Mesendoderm (in vitro differentiated cells): ENCODE results near the gene SURF4.

Experiments
- DNase-seq: peaks from one replicate; pipeline ENCODE4 v3.0.0; 2013
- H2AK5ac ChIP-seq: 2 replicates; pipeline ENCODE4 v1.6.1; 2013; ENCODE audit warnings: low read length, inconsistent platforms
- H2BK120ac ChIP-seq: 2 replicates; pipeline ENCODE4 v1.6.1; 2013; ENCODE audit warnings: low read depth, mild to moderate bottlenecking, low read length, moderate library complexity, mixed read lengths
- H2BK15ac ChIP-seq: replicated peaks from 2 replicates; pipeline ENCODE4 v1.6.1; 2013; ENCODE audit warnings: low read depth, mild to moderate bottlenecking, moderate library complexity
- H2BK5ac ChIP-seq: 2 replicates; pipeline ENCODE4 v1.6.1; 2013; ENCODE audit warnings: low read length, inconsistent platforms
- H3K18ac ChIP-seq: 2 replicates; pipeline ENCODE4 v1.6.1; 2013; ENCODE audit warnings: mild to moderate bottlenecking, low read length, mixed read lengths
- H3K23ac ChIP-seq: one replicate; pipeline ENCODE4 v1.6.1; 2013; ENCODE audit warnings: low read length
- H3K27ac ChIP-seq: 2 replicates; pipeline ENCODE4 v1.5.1; 2013; ENCODE audit warnings: low read depth, mild to moderate bottlenecking, inconsistent platforms, low read length, moderate library complexity
- H3K27me3 ChIP-seq: 2 replicates; pipeline ENCODE4 v1.6.1; 2013; ENCODE audit warnings: low read length, control low read depth, mild to moderate bottlenecking, inconsistent platforms; ENCODE audit not compliant: insufficient read depth, poor library complexity
- H3K36me3 ChIP-seq: 2 replicates; pipeline ENCODE4 v1.6.1; 2013; ENCODE audit warnings: low read length, inconsistent platforms; ENCODE audit not compliant: control insufficient read depth, insufficient read depth
- H3K4ac ChIP-seq: one replicate; pipeline ENCODE4 v1.6.1; 2013; ENCODE audit warnings: low read depth, mild to moderate bottlenecking, low read length, moderate library complexity
- H3K4me1 ChIP-seq: 2 replicates; pipeline ENCODE4 v1.6.1; 2013; ENCODE audit warnings: low read depth, low read length, inconsistent platforms; ENCODE audit not compliant: control insufficient read depth
- H3K4me2 ChIP-seq: 2 replicates; pipeline ENCODE4 v1.6.1; 2013; ENCODE audit warnings: low read length
- H3K4me3 ChIP-seq: 2 replicates; pipeline ENCODE4 v1.5.1; 2013; ENCODE audit warnings: mild to moderate bottlenecking, low read length
- H3K56ac ChIP-seq: one replicate; pipeline ENCODE4 v1.6.1; 2013; ENCODE audit warnings: low read length
- H3K79me1 ChIP-seq: 2 replicates; pipeline ENCODE4 v1.6.1; 2013; ENCODE audit warnings: low read length, inconsistent platforms
- H3K79me2 ChIP-seq: 2 replicates; pipeline ENCODE4 v1.6.1; 2013; ENCODE audit warnings: mild to moderate bottlenecking, low read length; ENCODE audit not compliant: control insufficient read depth, insufficient read depth
- H3K9ac ChIP-seq: 2 replicates; pipeline ENCODE4 v1.6.1; 2013; ENCODE audit warnings: low read length, inconsistent platforms
- H4K5ac ChIP-seq: one replicate; pipeline ENCODE4 v1.6.1; 2013; ENCODE audit warnings: low read length
- H4K8ac ChIP-seq: one replicate; pipeline ENCODE4 v1.6.1; 2013; ENCODE audit warnings: low read depth, mild to moderate bottlenecking, control low read depth, low read length, moderate library complexity
- WGBS: extraction: QIAGEN DNeasy Blood & Tissue Kit; methylation state at CpG from one replicate; pipeline ENCODE4 v1.1.7; 2013; ENCODE audit warnings: low lambda C conversion rate, missing lambda C conversion rate; ENCODE audit not compliant: insufficient coverage; ENCODE audit errors: extremely low coverage; 5-methylcytosine and 5-hydroxymethylcytosine counted together

Gene SURF4

DNA sequence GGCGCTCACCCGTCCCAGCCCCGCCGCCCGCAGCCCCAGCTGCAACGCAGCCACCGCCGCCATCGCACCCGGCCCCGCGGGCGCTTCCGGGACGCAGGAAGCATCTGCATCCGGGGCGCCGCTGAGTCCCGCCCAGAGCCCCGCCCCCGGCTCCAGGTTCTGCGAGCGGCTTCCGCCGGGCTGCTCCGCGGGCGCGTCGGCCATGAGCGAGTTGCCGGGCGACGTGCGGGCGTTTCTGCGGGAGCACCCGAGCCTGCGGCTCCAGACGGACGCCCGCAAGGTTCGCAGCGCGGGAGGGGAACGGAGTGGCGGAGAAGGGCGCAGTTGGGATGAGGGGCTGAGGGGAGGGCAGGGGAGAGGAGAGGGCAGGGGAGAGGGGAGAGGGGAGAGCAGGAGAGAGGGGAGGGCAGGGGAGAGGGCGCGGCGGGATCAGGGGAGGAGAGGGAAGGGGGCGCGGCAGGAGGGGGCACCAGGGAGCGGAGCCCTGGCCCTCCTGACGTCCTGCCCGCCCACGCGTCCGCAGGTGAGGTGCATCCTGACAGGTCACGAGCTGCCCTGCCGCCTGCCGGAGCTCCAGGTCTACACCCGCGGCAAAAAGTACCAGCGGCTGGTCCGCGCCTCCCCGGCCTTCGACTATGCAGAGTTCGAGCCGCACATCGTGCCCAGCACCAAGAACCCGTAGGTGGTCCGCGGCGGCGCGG lies 19.3 kb downstream of the SURF4 start, which contains the start of the genes SURF1 and SURF2:
Gene SURF1, minus strand, starts transcription at position 97 of the 701 bp plus-strand sequence. Its CDS starts 34 bp downstream, at position 63.
Gene SURF2, plus strand, starts transcription at position 160 of the 701 bp plus-strand sequence. Its CDS starts 43 bp downstream, at position 203.
- peaks cover 7% of the 10 kb centered on the region for H3K79me2 ChIP-seq
- DNase-seq, result peak; percentile 88

DNA sequence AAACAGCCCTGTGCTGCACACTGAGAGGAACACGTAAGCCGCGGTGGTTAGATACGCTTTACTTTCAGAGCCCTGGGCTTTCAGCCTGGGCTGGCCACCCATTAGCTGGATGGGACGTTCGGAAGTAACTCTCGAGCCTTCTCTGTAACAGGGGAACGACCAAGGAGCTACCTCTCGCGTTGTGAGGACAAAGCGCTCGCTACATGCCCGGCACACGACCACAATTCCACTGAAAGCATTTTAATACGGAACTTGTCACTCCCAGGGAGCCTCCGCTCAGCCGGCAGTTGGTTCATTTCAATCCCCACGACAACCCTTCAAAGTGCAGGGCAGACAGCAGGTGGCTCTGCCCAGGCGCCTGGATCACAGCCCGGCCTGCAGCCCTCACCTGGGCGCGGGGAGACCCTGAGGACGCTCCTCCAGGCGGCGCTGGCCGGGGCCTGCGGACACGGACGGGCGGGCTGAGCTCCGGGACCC lies 19.9 kb downstream of the SURF4 start:
- DNase-seq, result peak; percentile 57

More for the DNA sequence above, 19.3 kb downstream of the SURF4 start, which contains the start of the genes SURF1 and SURF2:
- Histone ChIP-seq H3K27ac (no peak within 1 kb of the TSS), H4K5ac (no peak within 1 kb of the TSS), H2AK5ac (peak within 1 kb of the TSS; percentile 43), H3K36me3 (peaks cover 15% of the 10 kb centered on the region), H4K8ac (no peak within 1 kb of the TSS), H3K4me2 (peak within 1 kb of the TSS; percentile 81), H3K27me3 (no peaks in the 10 kb centered on the region), H3K23ac (no peak within 1 kb of the TSS), H3K4ac (no peak within 1 kb of the TSS), H3K4me1 (peaks cover 2% of the 10 kb centered on the region), H3K56ac (peak within 1 kb of the TSS; percentile 98), H3K9ac (peak within 1 kb of the TSS; percentile 88), H2BK120ac (no peak within 1 kb of the TSS), H2BK15ac (no peak within 1 kb of the TSS), H3K18ac (peak within 1 kb of the TSS; percentile 72), H2BK5ac (no peak within 1 kb of the TSS), H3K79me1 (peaks cover 15% of the 10 kb centered on the region), H3K4me3 (peak within 1 kb of the TSS; percentile 94)
- no CpG with 5 or more reads among the region's 78 CpGs for WGBS

DNA sequence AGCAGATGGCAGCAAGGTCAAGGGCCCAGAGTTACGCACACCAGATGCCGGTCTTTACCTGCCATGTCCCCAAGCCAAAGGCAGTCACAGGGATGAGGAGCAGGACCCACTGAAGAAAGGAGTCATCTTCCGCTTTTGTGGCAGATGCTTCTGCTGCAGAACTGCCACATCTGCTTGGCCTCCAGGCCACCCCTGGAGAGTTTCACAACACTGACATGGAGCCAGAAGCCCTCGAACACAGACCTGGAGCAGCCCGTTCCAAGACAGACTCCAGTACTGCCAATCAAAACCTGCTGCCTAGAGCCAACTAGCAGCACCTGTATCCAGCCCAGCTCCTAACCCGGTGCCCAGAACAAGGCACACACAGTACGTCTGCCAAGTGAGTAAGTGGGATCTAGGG lies 21.1 kb downstream of the SURF4 start:
- no CpG with 5 or more reads among the region's 7 CpGs for WGBS
- Histone ChIP-seq H3K4me3 (no peak overlapping the region), H2BK5ac (no peak overlapping the region), H2BK120ac (no peak overlapping the region), H3K23ac (no peak overlapping the region), H3K18ac (no peak overlapping the region), H3K4me1 (peaks cover 2% of the 10 kb centered on the region), H3K36me3 (peaks cover 18% of the 10 kb centered on the region), H3K56ac (no peak overlapping the region), H2BK15ac (no peak overlapping the region), H3K27ac (no peak overlapping the region), H3K79me2 (peaks cover 12% of the 10 kb centered on the region), H3K9ac (no peak overlapping the region), H4K8ac (no peak overlapping the region), H2AK5ac (no peak overlapping the region), H4K5ac (no peak overlapping the region), H3K4me2 (no peak overlapping the region), H3K27me3 (no peaks in the 10 kb centered on the region), H3K79me1 (peaks cover 22% of the 10 kb centered on the region), H3K4ac (no peak overlapping the region)
- no peak for DNase-seq

More for the DNA sequence above, 19.9 kb downstream of the SURF4 start:
- Histone ChIP-seq H3K79me2 (peaks cover 7% of the 10 kb centered on the region), H4K8ac (no peak overlapping the region), H3K4me3 (peak overlapping the region; percentile 94), H3K23ac (no peak overlapping the region), H2BK120ac (no peak overlapping the region), H3K79me1 (peaks cover 15% of the 10 kb centered on the region), H3K4me1 (peaks cover 2% of the 10 kb centered on the region), H3K18ac (peak overlapping the region; percentile 54), H2BK5ac (no peak overlapping the region), H2BK15ac (no peak overlapping the region), H3K56ac (peak overlapping the region; percentile 92), H3K27ac (no peak overlapping the region), H3K9ac (peak overlapping the region; percentile 87), H3K4ac (no peak overlapping the region), H2AK5ac (peak overlapping the region; percentile 43), H3K27me3 (no peaks in the 10 kb centered on the region), H4K5ac (no peak overlapping the region), H3K36me3 (peaks cover 14% of the 10 kb centered on the region), H3K4me2 (peak overlapping the region; percentile 81)
- WGBS, result no CpG with 5 or more reads among the region's 31 CpGs

DNA sequence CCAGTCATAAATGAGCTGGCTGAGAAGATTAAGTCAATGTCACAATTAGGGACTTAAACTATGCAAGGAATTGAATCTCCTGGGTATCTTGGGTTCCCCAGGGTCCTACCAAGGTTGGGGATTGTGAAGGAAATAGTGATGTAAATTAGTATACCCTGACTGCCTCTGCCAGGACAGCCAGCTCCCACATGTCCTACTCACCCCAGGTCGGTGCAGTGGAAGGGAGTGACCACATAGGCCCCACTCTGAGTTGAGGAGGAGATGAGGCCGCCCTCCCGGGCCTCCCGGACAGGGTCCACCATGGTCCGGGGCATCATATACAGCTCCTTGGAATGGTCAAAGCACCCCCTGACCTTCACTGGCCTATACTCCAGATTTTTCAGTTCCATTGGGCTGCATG lies 22.3 kb downstream of the SURF4 start:
- Histone ChIP-seq H4K5ac (no peak overlapping the region), H3K4me2 (no peak overlapping the region), H3K79me2 (peaks cover 24% of the 10 kb centered on the region), H3K79me1 (peaks cover 24% of the 10 kb centered on the region), H3K4me3 (no peak overlapping the region), H3K18ac (no peak overlapping the region), H4K8ac (no peak overlapping the region), H3K27ac (no peak overlapping the region), H3K23ac (no peak overlapping the region), H3K4ac (no peak overlapping the region), H3K9ac (no peak overlapping the region), H3K27me3 (no peaks in the 10 kb centered on the region), H2BK5ac (no peak overlapping the region), H2AK5ac (no peak overlapping the region), H3K56ac (no peak overlapping the region), H3K36me3 (peaks cover 21% of the 10 kb centered on the region), H3K4me1 (peaks cover 2% of the 10 kb centered on the region), H2BK120ac (no peak overlapping the region), H2BK15ac (no peak overlapping the region)
- no peak for DNase-seq
- no CpG with 5 or more reads among the region's 5 CpGs for WGBS

DNA sequence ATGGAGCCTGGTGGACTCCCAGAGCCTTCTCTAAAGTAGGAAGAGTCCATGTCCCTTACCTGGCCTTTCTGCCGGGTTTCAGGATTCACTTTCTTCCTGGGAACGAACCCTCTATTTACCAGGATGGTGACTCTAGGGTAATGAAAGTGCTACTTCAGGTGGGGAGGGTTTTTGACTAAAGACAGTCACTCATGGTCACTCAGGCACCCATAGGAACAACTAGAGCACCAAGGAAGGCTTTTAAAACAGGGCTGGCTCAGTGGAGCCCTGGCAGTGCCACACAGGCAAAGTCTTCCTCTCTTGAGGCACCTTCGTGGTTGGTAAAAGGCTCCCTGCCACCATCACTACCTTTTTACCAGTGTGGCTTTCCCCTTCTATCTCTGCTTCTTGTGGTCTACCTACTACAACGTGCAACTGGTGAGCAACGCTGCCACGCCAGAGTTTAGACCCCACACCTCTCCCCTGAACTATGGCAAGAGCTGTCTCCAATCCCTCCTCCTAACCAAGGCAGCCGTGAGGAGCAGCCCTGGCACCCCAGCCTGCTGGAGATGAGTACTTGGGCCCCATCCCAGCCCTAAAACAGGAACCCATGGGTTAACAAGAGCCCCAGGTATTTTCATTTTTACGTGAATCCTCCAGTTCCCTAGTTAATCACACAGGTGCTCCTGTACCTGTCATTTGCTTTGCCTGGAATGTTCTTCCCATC lies 23.1 kb downstream of the SURF4 start:
- Histone ChIP-seq H3K27ac (no peak overlapping the region), H3K79me1 (peaks cover 19% of the 10 kb centered on the region), H2AK5ac (no peak overlapping the region), H2BK15ac (no peak overlapping the region), H3K9ac (no peak overlapping the region), H3K4me2 (no peak overlapping the region), H2BK5ac (no peak overlapping the region), H3K27me3 (no peaks in the 10 kb centered on the region), H3K56ac (no peak overlapping the region), H3K79me2 (peaks cover 29% of the 10 kb centered on the region), H2BK120ac (no peak overlapping the region), H3K4me1 (peaks cover 2% of the 10 kb centered on the region), H3K36me3 (peaks cover 21% of the 10 kb centered on the region), H3K18ac (no peak overlapping the region), H3K4me3 (no peak overlapping the region), H4K8ac (no peak overlapping the region), H3K23ac (no peak overlapping the region), H4K5ac (no peak overlapping the region), H3K4ac (no peak overlapping the region)
- DNase-seq, result no peak
- no CpG with 5 or more reads among the region's 8 CpGs for WGBS
